WTC11 (cell line): ENCODE data around the gene KDM6B. TPM values are rescaled to one million over a fixed set of nuclear protein-coding genes. Genes with fewer than 3 reads are reported as not detected.

Source experiments
- ATAC-seq: fragments of 200-7000 bp; cut with Tn5 transposase; 2 replicates; pipeline ENCODE4 v1.10.0; 2021; ENCODE audit warnings: mild to moderate bottlenecking, moderate library complexity
- CTCF ChIA-PET: fragments of 300-600 bp; sonication (Branson Sonifier 250); formaldehyde crosslinking; loops from one replicate; lab custom pipeline; 2021; ENCODE audit warnings: antibody characterized with exemption; lab: Charles Lee
- POLR2A ChIA-PET: fragments of 350-600 bp; sonication (Branson Sonifier 250); formaldehyde crosslinking; loops from one replicate; lab custom pipeline; 2021; ENCODE audit warnings: antibody characterized with exemption; lab: Charles Lee
- DNase-seq: peaks from one replicate; pipeline ENCODE4 v3.0.0; 2021; ENCODE audit warnings: low spot score
- H3K27ac Mint-ChIP-seq: 2 replicates; pipeline ENCODE4 v1.8.0; 2021; ENCODE audit warnings: mixed read lengths
- H3K27me3 Mint-ChIP-seq: 2 replicates; pipeline ENCODE4 v1.8.0; 2021; ENCODE audit warnings: low read depth, mild to moderate bottlenecking, moderate library complexity, mixed read lengths
- H3K36me3 Mint-ChIP-seq: 2 replicates; pipeline ENCODE4 v1.8.0; 2021; ENCODE audit warnings: mixed read lengths
- H3K4me1 Mint-ChIP-seq: 2 replicates; pipeline ENCODE4 v1.8.0; 2022; ENCODE audit warnings: mixed read lengths
- H3K4me3 Mint-ChIP-seq: 2 replicates; pipeline ENCODE4 v1.8.0; 2021; ENCODE audit warnings: mild to moderate bottlenecking, moderate library complexity, mixed read lengths
- H3K9me3 Mint-ChIP-seq: 2 replicates; pipeline ENCODE4 v1.8.0; 2021; ENCODE audit warnings: mixed read lengths
- ATF1 ChIP-seq: sonication (generic); formaldehyde crosslinking; IDR thresholded peaks from 2 replicates; pipeline ENCODE4 v1.8.1; 2023; ENCODE audit warnings: mild to moderate bottlenecking, moderate library complexity, missing genetic modification reagents
- ATF6 ChIP-seq: sonication (generic); formaldehyde crosslinking; IDR thresholded peaks from 2 replicates; pipeline ENCODE4 v1.8.1; 2023; ENCODE audit warnings: mild to moderate bottlenecking, missing genetic modification reagents
- CBFB ChIP-seq: sonication (generic); formaldehyde crosslinking; IDR thresholded peaks from 2 replicates; pipeline ENCODE4 v1.8.1; 2022; ENCODE audit warnings: mild to moderate bottlenecking, low read depth, missing genetic modification reagents
- CDX4 ChIP-seq: fragments of 250-450 bp; sonication (Bioruptor Pico); IDR thresholded peaks from 2 replicates; pipeline ENCODE4 v1.9.0; 2021; ENCODE audit warnings: moderate library complexity, mild to moderate bottlenecking, inconsistent platforms, borderline replicate concordance
- GABPB1 ChIP-seq: sonication (generic); formaldehyde crosslinking; IDR thresholded peaks from 2 replicates; pipeline ENCODE4 v1.8.1; 2023; ENCODE audit warnings: mild to moderate bottlenecking, missing genetic modification reagents
- JAZF1 ChIP-seq: fragments of 250-450 bp; sonication (Bioruptor Pico); IDR thresholded peaks from 2 replicates; pipeline ENCODE4 v1.9.0; 2021; ENCODE audit warnings: moderate library complexity, mild to moderate bottlenecking, inconsistent platforms
- MYBL2 ChIP-seq: sonication (generic); formaldehyde crosslinking; IDR thresholded peaks from 2 replicates; pipeline ENCODE4 v1.8.1; 2023; ENCODE audit warnings: mild to moderate bottlenecking, moderate library complexity, missing genetic modification reagents
- NR1H2 ChIP-seq: sonication (generic); formaldehyde crosslinking; IDR thresholded peaks from 2 replicates; pipeline ENCODE4 v1.9.0; 2021; ENCODE audit warnings: mild to moderate bottlenecking, moderate library complexity, missing genetic modification reagents
- NR2C2 ChIP-seq: sonication (generic); formaldehyde crosslinking; IDR thresholded peaks from 2 replicates; pipeline ENCODE4 v1.8.0; 2022; ENCODE audit warnings: mild to moderate bottlenecking, missing genetic modification reagents
- NR3C1 ChIP-seq: sonication (generic); formaldehyde crosslinking; conservative IDR thresholded peaks from 2 replicates; pipeline ENCODE4 v1.8.1; 2023; ENCODE audit warnings: low read depth, mild to moderate bottlenecking, missing genetic modification reagents
- OVOL2 ChIP-seq: fragments of 250-450 bp; sonication (Bioruptor Pico); IDR thresholded peaks from 2 replicates; pipeline ENCODE4 v1.9.0; 2021; ENCODE audit warnings: mild to moderate bottlenecking, borderline replicate concordance
- PRRX2 ChIP-seq: fragments of 250-450 bp; sonication (Bioruptor Pico); IDR thresholded peaks from 2 replicates; pipeline ENCODE4 v1.8.0; 2021; ENCODE audit warnings: mild to moderate bottlenecking
- SOX15 ChIP-seq: fragments of 250-450 bp; sonication (Bioruptor Pico); IDR thresholded peaks from 2 replicates; pipeline ENCODE4 v1.9.0; 2021; ENCODE audit warnings: mild to moderate bottlenecking
- SP1 ChIP-seq: sonication (generic); formaldehyde crosslinking; conservative IDR thresholded peaks from 2 replicates; pipeline ENCODE4 v1.8.1; 2022; ENCODE audit warnings: missing genetic modification reagents
- TCF7 ChIP-seq: sonication (generic); formaldehyde crosslinking; IDR thresholded peaks from 2 replicates; pipeline ENCODE4 v1.8.0; 2022; ENCODE audit warnings: mild to moderate bottlenecking, low read depth, missing genetic modification reagents, moderate library complexity
- TEAD1 ChIP-seq: sonication (generic); formaldehyde crosslinking; IDR thresholded peaks from 2 replicates; pipeline ENCODE4 v1.8.0; 2022; ENCODE audit warnings: mild to moderate bottlenecking, missing genetic modification reagents
- TEAD4 ChIP-seq: sonication (generic); formaldehyde crosslinking; IDR thresholded peaks from 2 replicates; pipeline ENCODE4 v1.8.0; 2022; ENCODE audit warnings: mild to moderate bottlenecking, missing genetic modification reagents
- ZBTB21 ChIP-seq: sonication (generic); formaldehyde crosslinking; IDR thresholded peaks from 2 replicates; pipeline ENCODE4 v1.8.1; 2023; ENCODE audit warnings: mild to moderate bottlenecking, missing genetic modification reagents, borderline replicate concordance
- total RNA-seq: library from RNA; stranded (reverse); gene quantifications from 3 replicates; pipeline ENCODE4 v1.2.3, GENCODE V29; 2021
- TF ChIP-seq, protein P1 (sequence below): sonication (generic); formaldehyde crosslinking; conservative IDR thresholded peaks from 2 replicates; pipeline ENCODE4 v1.8.1; 2023; ENCODE audit warnings: mild to moderate bottlenecking, low read depth, missing genetic modification reagents, moderate library complexity
- TF ChIP-seq, protein P2 (sequence below): sonication (generic); formaldehyde crosslinking; IDR thresholded peaks from 2 replicates; pipeline ENCODE4 v1.8.1; 2022; ENCODE audit warnings: mild to moderate bottlenecking, moderate library complexity, missing genetic modification reagents
- TF ChIP-seq, protein P3 (sequence below): sonication (generic); formaldehyde crosslinking; IDR thresholded peaks from 2 replicates; pipeline ENCODE4 v1.8.0; 2022; ENCODE audit warnings: mild to moderate bottlenecking, missing genetic modification reagents
- TF ChIP-seq, protein P4 (sequence below): sonication (generic); formaldehyde crosslinking; IDR thresholded peaks from 2 replicates; pipeline ENCODE4 v1.8.0; 2022; ENCODE audit warnings: mild to moderate bottlenecking, missing genetic modification reagents
- TF ChIP-seq, protein P5 (sequence below): sonication (generic); formaldehyde crosslinking; IDR thresholded peaks from 2 replicates; pipeline ENCODE4 v1.8.0; 2022; ENCODE audit warnings: missing genetic modification reagents

KDM6B gene
- total RNA-seq, 1 experiment from 2014 or later: 13.2 TPM

DNA sequence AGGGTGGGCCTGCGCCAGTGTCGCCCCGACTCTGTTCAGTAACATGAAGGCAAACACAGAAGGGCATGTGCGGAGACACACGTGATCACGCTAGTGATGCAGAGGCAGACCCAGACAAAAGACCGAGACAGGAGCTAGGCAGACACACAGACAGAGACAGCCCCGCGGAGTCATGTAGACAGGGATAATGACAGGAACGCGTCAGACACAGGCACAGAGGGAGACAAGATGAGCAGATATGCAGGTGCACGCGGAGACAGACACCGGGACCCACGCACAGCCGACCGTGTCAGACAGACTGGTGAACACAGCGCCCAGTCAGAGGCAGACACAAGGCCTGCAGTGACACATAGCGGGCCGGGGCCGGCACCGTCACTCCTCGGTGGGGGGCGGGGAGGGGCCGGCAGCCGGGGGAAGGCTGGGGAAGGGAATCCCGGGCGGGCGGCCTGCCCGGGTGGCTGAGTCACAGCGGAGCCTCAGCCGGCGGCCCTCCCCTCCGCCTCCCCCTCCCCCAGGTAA lies 7.4 kb downstream of the KDM6B start:
- H3K4me3 Mint-ChIP-seq: peak overlapping the region; percentile 81
- H3K27me3 Mint-ChIP-seq: peaks cover 51% of the 10 kb centered on the region
- ChIA-PET CTCF (interaction anchor here (1.0 to 7.0 kb wide), 6 partner anchors 7 to 238 kb away, joined by 4 to 66 read pairs (median 6); partner anchors contain the start of gene KDM6B), POLR2A (interaction anchor here (0.5 kb wide), 1 partner anchor 90 kb away, joined by 6 read pairs; no protein-coding TSS in a partner anchor)
- peaks cover 43% of the 10 kb centered on the region for H3K4me1 Mint-ChIP-seq
- no peaks in the 10 kb centered on the region for H3K36me3 Mint-ChIP-seq
- H3K27ac Mint-ChIP-seq: peak overlapping the region; percentile 22; the same call in 1 of the 2 replicates
- ATAC-seq (no peak; the same call in 1 of the 2 replicates), DNase-seq (no peak)
- no peak for TF ChIP-seq SP1 (CRISPR knock-in tag)
- no peak for TF ChIP-seq CBFB (CRISPR knock-in tag)
- TF ChIP-seq ZBTB21: no peak
- TF ChIP-seq, protein P1, sequence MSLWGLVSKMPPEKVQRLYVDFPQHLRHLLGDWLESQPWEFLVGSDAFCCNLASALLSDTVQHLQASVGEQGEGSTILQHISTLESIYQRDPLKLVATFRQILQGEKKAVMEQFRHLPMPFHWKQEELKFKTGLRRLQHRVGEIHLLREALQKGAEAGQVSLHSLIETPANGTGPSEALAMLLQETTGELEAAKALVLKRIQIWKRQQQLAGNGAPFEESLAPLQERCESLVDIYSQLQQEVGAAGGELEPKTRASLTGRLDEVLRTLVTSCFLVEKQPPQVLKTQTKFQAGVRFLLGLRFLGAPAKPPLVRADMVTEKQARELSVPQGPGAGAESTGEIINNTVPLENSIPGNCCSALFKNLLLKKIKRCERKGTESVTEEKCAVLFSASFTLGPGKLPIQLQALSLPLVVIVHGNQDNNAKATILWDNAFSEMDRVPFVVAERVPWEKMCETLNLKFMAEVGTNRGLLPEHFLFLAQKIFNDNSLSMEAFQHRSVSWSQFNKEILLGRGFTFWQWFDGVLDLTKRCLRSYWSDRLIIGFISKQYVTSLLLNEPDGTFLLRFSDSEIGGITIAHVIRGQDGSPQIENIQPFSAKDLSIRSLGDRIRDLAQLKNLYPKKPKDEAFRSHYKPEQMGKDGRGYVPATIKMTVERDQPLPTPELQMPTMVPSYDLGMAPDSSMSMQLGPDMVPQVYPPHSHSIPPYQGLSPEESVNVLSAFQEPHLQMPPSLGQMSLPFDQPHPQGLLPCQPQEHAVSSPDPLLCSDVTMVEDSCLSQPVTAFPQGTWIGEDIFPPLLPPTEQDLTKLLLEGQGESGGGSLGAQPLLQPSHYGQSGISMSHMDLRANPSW (CRISPR knock-in tag): no peak
- no peak for TF ChIP-seq CDX4 (CRISPR knock-in tag)
- no peak for TF ChIP-seq NR1H2 (CRISPR knock-in tag)
- no peak for TF ChIP-seq ATF1 (CRISPR knock-in tag)
- H3K9me3 Mint-ChIP-seq: no peaks in the 10 kb centered on the region

- POLR2A ChIA-PET: no interaction called here
- DNase-seq: peak; percentile 94
- H3K4me1 Mint-ChIP-seq: peaks cover 42% of the 10 kb centered on the region
- peak overlapping the region; percentile 15; the same call in 1 of the 2 replicates for H3K27ac Mint-ChIP-seq
- peaks cover 51% of the 10 kb centered on the region for H3K27me3 Mint-ChIP-seq
- H3K36me3 Mint-ChIP-seq: no peaks in the 10 kb centered on the region
- CTCF ChIA-PET: interaction anchor here (0.6 to 7.0 kb wide), 9 partner anchors 7 to 238 kb away, joined by 3 to 66 read pairs (median 6); partner anchors contain the start of gene KDM6B
- peak; percentile 6 for ATAC-seq
- H3K4me3 Mint-ChIP-seq: peak overlapping the region; percentile 81
- H3K9me3 Mint-ChIP-seq: no peaks in the 10 kb centered on the region
- TF ChIP-seq ATF6 (CRISPR knock-in tag) (peak; percentile 45; the same call in 1 of the 2 replicates), GABPB1 (no peak), MYBL2 (CRISPR knock-in tag) (no peak), ZBTB21 (no peak), NR3C1 (CRISPR knock-in tag) (no peak), TCF7 (CRISPR knock-in tag) (no peak), PRRX2 (CRISPR knock-in tag) (no peak), TEAD4 (CRISPR knock-in tag) (no peak), SOX15 (CRISPR knock-in tag) (no peak), OVOL2 (CRISPR knock-in tag) (no peak), JAZF1 (CRISPR knock-in tag) (no peak), NR2C2 (CRISPR knock-in tag) (no peak), TEAD1 (0 out of 2 replicates have a peak, but pooled peaks have one; percentile 10)
- TF ChIP-seq, protein P2, sequence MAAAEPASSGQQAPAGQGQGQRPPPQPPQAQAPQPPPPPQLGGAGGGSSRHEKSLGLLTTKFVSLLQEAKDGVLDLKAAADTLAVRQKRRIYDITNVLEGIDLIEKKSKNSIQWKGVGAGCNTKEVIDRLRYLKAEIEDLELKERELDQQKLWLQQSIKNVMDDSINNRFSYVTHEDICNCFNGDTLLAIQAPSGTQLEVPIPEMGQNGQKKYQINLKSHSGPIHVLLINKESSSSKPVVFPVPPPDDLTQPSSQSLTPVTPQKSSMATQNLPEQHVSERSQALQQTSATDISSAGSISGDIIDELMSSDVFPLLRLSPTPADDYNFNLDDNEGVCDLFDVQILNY (CRISPR knock-in tag): 0 out of 2 replicates have a peak, but pooled peaks have one; percentile 56
- TF ChIP-seq, protein P3, sequence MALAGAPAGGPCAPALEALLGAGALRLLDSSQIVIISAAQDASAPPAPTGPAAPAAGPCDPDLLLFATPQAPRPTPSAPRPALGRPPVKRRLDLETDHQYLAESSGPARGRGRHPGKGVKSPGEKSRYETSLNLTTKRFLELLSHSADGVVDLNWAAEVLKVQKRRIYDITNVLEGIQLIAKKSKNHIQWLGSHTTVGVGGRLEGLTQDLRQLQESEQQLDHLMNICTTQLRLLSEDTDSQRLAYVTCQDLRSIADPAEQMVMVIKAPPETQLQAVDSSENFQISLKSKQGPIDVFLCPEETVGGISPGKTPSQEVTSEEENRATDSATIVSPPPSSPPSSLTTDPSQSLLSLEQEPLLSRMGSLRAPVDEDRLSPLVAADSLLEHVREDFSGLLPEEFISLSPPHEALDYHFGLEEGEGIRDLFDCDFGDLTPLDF: no peak
- TF ChIP-seq, protein P4, sequence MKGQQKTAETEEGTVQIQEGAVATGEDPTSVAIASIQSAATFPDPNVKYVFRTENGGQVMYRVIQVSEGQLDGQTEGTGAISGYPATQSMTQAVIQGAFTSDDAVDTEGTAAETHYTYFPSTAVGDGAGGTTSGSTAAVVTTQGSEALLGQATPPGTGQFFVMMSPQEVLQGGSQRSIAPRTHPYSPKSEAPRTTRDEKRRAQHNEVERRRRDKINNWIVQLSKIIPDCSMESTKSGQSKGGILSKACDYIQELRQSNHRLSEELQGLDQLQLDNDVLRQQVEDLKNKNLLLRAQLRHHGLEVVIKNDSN (CRISPR knock-in tag): peak; percentile 73; the same call in 1 of the 2 replicates
- TF ChIP-seq, protein P5, sequence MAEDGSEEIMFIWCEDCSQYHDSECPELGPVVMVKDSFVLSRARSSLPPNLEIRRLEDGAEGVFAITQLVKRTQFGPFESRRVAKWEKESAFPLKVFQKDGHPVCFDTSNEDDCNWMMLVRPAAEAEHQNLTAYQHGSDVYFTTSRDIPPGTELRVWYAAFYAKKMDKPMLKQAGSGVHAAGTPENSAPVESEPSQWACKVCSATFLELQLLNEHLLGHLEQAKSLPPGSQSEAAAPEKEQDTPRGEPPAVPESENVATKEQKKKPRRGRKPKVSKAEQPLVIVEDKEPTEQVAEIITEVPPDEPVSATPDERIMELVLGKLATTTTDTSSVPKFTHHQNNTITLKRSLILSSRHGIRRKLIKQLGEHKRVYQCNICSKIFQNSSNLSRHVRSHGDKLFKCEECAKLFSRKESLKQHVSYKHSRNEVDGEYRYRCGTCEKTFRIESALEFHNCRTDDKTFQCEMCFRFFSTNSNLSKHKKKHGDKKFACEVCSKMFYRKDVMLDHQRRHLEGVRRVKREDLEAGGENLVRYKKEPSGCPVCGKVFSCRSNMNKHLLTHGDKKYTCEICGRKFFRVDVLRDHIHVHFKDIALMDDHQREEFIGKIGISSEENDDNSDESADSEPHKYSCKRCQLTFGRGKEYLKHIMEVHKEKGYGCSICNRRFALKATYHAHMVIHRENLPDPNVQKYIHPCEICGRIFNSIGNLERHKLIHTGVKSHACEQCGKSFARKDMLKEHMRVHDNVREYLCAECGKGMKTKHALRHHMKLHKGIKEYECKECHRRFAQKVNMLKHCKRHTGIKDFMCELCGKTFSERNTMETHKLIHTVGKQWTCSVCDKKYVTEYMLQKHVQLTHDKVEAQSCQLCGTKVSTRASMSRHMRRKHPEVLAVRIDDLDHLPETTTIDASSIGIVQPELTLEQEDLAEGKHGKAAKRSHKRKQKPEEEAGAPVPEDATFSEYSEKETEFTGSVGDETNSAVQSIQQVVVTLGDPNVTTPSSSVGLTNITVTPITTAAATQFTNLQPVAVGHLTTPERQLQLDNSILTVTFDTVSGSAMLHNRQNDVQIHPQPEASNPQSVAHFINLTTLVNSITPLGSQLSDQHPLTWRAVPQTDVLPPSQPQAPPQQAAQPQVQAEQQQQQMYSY (CRISPR knock-in tag): no peak
Measured at GRCh38 chr17:7841915-7842379, 7.9 kb downstream of the KDM6B start.
